ENCODE results near the gene MRPL40. TPM values are rescaled to one million over a fixed set of nuclear protein-coding genes. Genes with fewer than 3 reads are reported as not detected.

The MRPL40 gene
- total and polyA plus RNA-seq, 10 of the 15 experiments (the other 5 are each of a cell fraction or from before 2014, with no cell fraction given), result 41.2 to 207 (median 69.1) TPM

DNA sequence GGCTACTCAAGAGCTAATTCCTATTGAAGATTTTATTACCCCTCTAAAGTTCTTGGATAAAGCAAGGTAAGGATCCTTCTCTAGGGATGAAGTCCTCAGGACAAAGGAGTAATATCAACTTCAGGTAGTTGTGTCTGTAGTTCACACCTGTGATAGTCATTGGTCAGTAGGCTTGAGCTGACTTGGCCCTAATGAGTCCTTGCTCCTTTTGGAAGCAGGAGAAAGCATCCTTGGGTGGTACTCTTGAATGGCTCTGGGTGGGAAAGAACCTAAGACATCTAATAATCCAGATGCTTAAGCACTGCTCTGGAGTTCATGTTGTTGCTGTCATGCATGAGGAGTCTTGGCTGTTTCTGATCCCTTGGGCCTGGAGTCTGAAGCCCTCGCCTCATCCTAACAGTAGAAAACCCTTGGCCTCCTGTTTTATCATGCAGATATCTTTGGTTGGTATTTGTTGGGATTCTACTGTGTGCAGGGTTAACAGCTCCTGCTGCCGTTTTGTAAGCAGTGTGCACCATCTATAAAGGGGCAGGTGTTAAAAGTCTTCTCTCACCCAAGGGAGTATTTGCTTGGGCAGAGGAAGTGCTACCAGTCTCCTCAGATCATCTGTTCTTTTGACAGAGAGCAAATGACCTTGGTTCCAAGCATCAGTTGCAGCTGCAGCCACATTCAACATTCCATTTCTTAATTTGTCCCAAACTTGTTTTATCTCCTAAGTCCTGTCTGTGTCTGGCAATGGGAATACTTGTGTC is 2.7 kb downstream of the MRPL40 start:
- peaks cover 28% of the 10 kb centered on the region for H3K79me2 ChIP-seq (ENCODE audit: control insufficient read depth, insufficient read depth, low read length)
- H3K4me3 ChIP-seq, result no peak overlapping the region
- POLR2A ChIA-PET, result interaction anchor here (3.0 kb wide), 1 partner anchor 10 kb away, joined by 19 read pairs; no protein-coding TSS in a partner anchor
- TF ChIP-seq HDAC6 (IDR thresholded peaks at IDR 0.05; ENCODE audit: unreplicated experiment) (no peak), EED (IDR thresholded peaks at IDR 0.05; ENCODE audit: low read depth) (no peak), TARDBP (IDR thresholded peaks at IDR 0.05; ENCODE audit: borderline replicate concordance) (no peak), SMAD1 (IDR thresholded peaks at IDR 0.05; ENCODE audit: low read depth, partially characterized antibody) (no peak), ZNF217 (IDR thresholded peaks at IDR 0.05) (no peak), CBX3 (IDR thresholded peaks at IDR 0.05; ENCODE audit: borderline replicate concordance, low read depth) (no peak), HDAC2 (IDR thresholded peaks at IDR 0.05) (no peak), KLF5 (IDR thresholded peaks at IDR 0.05; ENCODE audit: partially characterized antibody) (no peak), ZBTB4 (CRISPR knock-in tag; IDR thresholded peaks at IDR 0.05) (no peak), CEBPB (IDR thresholded peaks at IDR 0.05; ENCODE audit: borderline replicate concordance in 1 of 2, low read depth in 2 of 2, low read length in 2 of 2) (no peak), NR2F1 (conservative IDR thresholded peaks at IDR 0.05) (no peak), IRF4 (IDR thresholded peaks at IDR 0.05; ENCODE audit: low read depth, low read length) (no peak), TAF1 (IDR thresholded peaks at IDR 0.05; ENCODE audit: borderline replicate concordance, low read depth, low read length) (no peak), MTA3 (IDR thresholded peaks at IDR 0.05; ENCODE audit: borderline replicate concordance, low read length) (no peak), NFYB (IDR thresholded peaks at IDR 0.05; ENCODE audit: insufficient read depth, low read depth, low read length) (no peak)
- TF ChIP-seq, protein P1, sequence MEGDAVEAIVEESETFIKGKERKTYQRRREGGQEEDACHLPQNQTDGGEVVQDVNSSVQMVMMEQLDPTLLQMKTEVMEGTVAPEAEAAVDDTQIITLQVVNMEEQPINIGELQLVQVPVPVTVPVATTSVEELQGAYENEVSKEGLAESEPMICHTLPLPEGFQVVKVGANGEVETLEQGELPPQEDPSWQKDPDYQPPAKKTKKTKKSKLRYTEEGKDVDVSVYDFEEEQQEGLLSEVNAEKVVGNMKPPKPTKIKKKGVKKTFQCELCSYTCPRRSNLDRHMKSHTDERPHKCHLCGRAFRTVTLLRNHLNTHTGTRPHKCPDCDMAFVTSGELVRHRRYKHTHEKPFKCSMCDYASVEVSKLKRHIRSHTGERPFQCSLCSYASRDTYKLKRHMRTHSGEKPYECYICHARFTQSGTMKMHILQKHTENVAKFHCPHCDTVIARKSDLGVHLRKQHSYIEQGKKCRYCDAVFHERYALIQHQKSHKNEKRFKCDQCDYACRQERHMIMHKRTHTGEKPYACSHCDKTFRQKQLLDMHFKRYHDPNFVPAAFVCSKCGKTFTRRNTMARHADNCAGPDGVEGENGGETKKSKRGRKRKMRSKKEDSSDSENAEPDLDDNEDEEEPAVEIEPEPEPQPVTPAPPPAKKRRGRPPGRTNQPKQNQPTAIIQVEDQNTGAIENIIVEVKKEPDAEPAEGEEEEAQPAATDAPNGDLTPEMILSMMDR (IDR thresholded peaks at IDR 0.05 in 2 of 3, conservative IDR thresholded peaks at IDR 0.05 in 1 of 3; ENCODE audit: control insufficient read depth in 2 of 3, extremely low read depth in 1 of 3, insufficient read depth in 1 of 3, low read depth in 3 of 3, low read length in 3 of 3), result no peak
- TF ChIP-seq, protein P2, sequence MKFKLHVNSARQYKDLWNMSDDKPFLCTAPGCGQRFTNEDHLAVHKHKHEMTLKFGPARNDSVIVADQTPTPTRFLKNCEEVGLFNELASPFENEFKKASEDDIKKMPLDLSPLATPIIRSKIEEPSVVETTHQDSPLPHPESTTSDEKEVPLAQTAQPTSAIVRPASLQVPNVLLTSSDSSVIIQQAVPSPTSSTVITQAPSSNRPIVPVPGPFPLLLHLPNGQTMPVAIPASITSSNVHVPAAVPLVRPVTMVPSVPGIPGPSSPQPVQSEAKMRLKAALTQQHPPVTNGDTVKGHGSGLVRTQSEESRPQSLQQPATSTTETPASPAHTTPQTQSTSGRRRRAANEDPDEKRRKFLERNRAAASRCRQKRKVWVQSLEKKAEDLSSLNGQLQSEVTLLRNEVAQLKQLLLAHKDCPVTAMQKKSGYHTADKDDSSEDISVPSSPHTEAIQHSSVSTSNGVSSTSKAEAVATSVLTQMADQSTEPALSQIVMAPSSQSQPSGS (IDR thresholded peaks at IDR 0.05; ENCODE audit: low read length), result no peak
- H2AFZ ChIP-seq (ENCODE audit: control insufficient read depth, low read depth, low read length), result no peak overlapping the region
- 28% methylated on average over 2 of the region's 2 CpGs for WGBS (ENCODE audit: insufficient coverage, insufficient replicate concordance, low lambda C conversion rate, missing lambda C conversion rate)
- H3K4me1 ChIP-seq (ENCODE audit: control insufficient read depth, insufficient read depth, low read length), result no peaks in the 10 kb centered on the region
- H3K27me3 ChIP-seq (replicated peaks in 1 of 2; ENCODE audit: control insufficient read depth in 2 of 2, insufficient read depth in 2 of 2, low read length in 1 of 2), result no peaks in the 10 kb centered on the region
- intact Hi-C loops (cut with micrococcal nuclease; ENCODE audit: unreplicated experiment) (loop anchor here (5.0 kb wide), 1 partner anchor 258 kb away; the partner anchor contains the start of gene SLC25A1), in situ Hi-C loops (cut with MboI) (loop anchor here (25.0 kb wide), 1 partner anchor 1798 kb away; the partner anchor contains the start of genes ATP6V1E1 and BCL2L13)
- CTCF ChIA-PET, result interaction anchor here (1.1 to 1.5 kb wide), 3 partner anchors 12 to 290 kb away, joined by 3 to 9 read pairs (median 3); partner anchors contain the start of genes C22orf39 and ESS2
- H3K9ac ChIP-seq (ENCODE audit: control insufficient read depth, insufficient read depth, low read length), result no peak overlapping the region
- ATAC-seq, result no peak
- peaks cover 2 to 7% of the 10 kb centered on the region in 2 experiments; a peak in 2 of 4 replicates for H3K36me3 ChIP-seq (ENCODE audit: control insufficient read depth in 2 of 2, insufficient read depth in 2 of 2, low read length in 1 of 2)
- H3K9me3 ChIP-seq (replicated peaks; ENCODE audit: control insufficient read depth, insufficient read depth, low read length), result no peaks in the 10 kb centered on the region
- H3K27ac ChIP-seq (ENCODE audit: control insufficient read depth, insufficient read depth), result no peak overlapping the region
- H3K4me2 ChIP-seq (ENCODE audit: control insufficient read depth, insufficient read depth), result no peak overlapping the region
- no peak for DNase-seq (ENCODE audit: low read depth, low spot score)
- BruUV-seq (replicated peaks), result no TSS peak
- no peaks in the 10 kb centered on the region for H4K20me1 ChIP-seq (ENCODE audit: control insufficient read depth, insufficient read depth)
- SMC1A ChIA-PET (ENCODE audit: uncharacterized antibody, unreplicated experiment), result interaction anchor here (0.6 to 2.3 kb wide), 2 partner anchors 10 to 26 kb away, joined by 3 to 18 read pairs; no protein-coding TSS in a partner anchor
- no peak for FAIRE-seq
- RAD21 ChIA-PET (ENCODE audit: unreplicated experiment), result interaction anchor here (1.2 kb wide), 1 partner anchor 256 kb away, joined by 3 read pairs; the partner anchor contains the start of gene SLC25A1
